Dedifferentiated amniotic fluid mesenchymal stem cell (primary cell): Measurements from ENCODE around the gene UGP2.
"Not testable (repeated sequence)": the region's sequence is repeated elsewhere in the genome, so short reads cannot be mapped to it uniquely, and the experiment has no call there.

ENCODE experiments used
- DNase-seq: peaks from one replicate; pipeline ENCODE4 v3.0.0-alpha.2; 2016; ENCODE audit errors: extremely low spot score

Gene UGP2

DNA sequence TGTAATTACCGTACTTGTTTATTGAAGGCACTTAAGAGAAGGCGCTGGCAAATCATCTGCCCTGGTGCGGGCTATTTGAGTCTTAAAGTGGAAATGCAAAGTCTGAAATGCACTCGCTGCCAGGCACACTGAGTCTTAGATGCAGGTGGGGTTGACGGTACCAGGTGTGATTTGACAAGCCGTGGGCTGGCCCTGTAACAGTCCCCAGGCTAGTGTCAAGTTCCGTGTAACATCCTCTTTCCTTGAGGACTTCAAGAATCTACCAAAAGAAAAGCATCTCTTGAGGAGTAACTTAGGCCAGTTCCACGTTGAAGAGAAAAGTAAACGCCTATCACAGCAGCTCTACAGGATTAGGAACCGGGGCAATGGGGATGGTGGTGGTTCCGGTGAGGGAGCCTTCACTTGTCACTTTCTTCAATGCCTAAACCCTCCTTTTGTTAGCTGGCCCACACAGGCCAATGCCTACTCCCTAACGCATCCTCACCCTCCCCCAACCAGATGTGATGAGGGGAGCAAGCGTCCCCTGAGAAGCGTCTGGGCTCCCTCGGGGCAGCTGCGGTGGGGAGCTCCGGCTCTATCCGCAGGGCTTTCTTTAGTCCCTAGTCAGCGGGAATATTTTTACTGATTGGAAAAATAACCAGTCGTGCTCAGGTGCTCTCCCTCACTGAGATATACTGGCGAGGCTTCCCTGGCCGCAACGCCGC lies 1.5 kb upstream of the UGP2 start:
- no peak for DNase-seq

DNA sequence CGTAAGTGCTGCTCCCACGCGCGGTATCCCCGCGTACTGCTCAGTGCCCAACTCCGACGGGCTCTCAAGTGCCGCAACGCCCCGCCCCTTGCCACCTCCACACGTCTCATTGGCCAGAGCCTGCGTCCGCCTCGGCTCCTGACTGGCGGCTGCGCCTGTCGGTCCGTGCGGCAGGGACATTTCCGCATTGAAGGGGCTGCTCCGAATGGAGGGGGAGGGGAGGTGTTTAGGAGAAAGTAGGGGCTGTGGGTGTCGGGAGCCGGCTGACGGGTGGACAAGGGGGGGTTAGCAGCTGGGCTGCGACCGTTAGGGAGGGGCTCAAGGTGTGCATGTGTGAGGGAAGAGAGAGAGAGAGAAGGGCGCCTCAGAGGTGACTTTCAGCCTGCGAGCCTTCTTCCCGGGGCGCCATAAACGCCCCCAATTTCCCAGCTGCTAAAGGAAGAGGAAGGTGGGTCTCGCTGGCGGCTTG lies 877 bp upstream of the UGP2 start:
- peak; percentile 99 for DNase-seq

- peak; percentile 82 for DNase-seq
These were observed 709 bp downstream of the UGP2 start for GRCh38 chr2:63842149-63843061.

DNA sequence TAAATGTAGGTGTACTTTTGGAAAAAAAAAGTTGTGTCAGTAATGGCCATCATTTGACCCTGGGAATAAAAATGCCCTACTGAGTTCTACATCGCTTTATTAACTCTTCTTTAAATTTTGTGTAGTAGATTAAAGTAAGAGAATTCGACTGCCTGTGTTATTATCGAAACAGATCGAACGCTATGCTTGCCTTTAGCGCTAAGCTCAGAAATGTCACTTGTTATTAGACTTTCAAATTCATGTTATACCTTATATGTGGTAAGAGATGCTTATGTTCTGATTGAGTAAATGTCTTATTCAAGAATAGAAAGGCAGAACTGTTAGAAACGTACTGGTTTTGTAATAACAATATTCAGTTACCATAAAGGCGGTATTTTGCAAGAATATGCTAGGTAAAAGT lies 1.4 kb downstream of the UGP2 start:
- no peak for DNase-seq

DNA sequence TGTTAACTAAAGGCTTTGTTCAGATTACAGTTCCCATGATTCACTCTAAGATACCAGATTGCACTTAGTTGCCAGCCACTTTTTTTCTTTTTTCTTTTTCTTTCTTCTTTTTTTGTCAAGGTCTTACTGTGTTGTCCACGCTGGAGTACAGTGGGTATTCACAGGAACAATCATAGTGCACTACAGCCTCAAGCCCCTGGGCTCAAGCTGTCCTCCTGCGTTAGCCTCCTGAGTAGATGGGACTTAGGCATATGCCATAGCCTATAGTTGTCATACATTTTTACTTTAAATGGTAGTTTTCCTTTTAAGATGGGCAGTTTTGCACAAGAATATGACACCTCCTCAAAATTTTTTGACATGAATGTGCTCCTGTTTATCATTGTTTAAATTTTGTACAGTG lies 2.1 kb downstream of the UGP2 start:
- DNase-seq: no peak

DNA sequence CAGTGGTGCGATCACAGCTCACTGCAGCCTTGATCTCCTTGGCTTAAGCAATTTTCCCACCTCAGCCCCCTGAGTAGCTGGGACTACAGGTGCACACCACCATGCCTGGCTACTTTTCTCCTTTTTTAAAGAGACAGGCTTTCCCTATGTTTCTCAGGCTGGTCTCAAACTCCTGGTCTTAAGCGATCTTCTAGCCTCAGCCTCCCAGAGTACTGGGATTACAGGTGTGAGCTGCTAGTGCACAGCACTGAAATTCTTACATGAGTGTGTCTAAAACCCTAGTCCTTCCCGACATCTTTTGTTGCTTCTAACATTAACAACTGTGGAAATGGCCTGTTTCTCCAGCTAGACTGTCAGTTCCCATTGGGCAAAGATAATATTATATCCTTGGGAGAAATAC lies 2.9 kb downstream of the UGP2 start:
- no peak for DNase-seq

DNA sequence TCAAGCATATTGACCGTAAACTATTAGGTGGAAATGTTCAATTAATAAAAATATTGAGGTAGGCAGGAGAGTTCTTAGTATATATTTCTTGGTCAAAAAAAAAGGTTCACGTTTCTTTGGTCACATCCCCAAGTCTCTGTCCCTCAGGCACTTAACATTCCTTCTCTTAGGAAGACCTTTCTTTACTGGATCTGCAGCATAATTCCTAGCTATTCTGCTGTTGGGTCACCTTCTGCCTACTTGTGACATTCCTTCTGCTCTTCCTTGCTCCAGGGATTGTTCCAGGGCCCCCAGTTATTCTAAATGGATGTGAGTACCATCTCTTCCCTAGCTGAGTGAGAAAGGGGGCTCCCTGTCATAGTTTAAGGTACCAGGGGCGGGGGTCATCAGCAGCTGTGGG lies 4.2 kb downstream of the UGP2 start:
- no peak for DNase-seq

GRCh38 chr2:63846487-63846886 lies 4.8 kb downstream of the UGP2 start:
- no peak for DNase-seq

GRCh38 chr2:63847571-63847970 lies 5.9 kb downstream of the UGP2 start:
- DNase-seq: not testable (repeated sequence)

DNA sequence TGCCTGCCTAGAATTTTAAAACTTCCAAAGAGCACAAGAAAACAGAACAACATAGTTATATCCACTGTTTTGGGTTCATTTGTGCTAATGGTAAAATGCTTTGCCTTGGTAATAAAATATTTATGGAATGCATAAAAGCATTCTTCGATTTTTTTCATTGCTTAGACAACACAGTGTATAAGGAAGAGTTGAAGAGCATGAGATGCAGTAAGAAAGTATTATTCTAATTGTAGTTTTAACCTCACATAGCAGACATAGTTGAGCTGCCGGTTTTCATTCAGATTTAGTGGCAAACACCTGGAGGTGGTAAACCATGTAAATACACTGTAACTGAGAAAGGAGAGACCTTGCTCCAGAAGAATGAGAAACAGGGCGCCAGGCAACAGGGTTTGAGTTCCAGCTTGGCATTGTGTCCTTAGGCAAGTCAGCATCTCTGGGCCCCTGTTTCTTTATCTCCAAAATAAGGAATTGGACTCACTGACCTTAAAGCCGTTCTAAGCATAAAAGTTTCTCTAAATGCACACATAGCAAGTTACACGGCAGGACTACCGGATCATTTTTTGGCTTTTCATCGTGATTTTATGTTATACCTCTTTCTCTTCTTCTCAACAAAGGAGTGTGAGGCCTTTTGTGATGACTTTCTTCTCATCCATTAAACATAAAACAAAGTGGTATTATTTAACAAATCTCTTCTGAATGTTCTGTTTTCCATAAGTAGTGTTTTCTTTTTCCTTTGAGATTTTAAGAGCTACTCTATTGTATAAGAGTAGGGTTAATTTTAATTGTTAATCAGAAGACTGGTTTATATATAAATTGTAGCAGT lies 7.9 kb downstream of the UGP2 start:
- peak; percentile 49 for DNase-seq

DNA sequence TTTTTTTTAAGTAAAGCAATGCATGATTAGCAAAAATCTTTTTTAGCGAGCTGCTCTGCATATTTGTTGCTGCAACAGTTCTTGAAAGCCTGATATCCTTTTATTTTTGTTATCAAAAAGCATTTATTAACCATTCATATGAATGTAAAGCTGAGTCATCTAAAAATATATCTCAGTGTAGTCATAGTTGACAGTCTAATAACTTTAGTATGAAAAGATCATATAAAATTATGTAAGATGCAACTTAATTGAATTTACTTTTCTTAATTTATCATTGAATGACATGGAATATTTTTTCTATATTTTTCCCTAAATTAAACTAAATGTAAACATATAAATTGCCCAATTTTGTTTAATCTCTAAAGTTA lies 8.5 kb downstream of the UGP2 start:
- no peak for DNase-seq

DNA sequence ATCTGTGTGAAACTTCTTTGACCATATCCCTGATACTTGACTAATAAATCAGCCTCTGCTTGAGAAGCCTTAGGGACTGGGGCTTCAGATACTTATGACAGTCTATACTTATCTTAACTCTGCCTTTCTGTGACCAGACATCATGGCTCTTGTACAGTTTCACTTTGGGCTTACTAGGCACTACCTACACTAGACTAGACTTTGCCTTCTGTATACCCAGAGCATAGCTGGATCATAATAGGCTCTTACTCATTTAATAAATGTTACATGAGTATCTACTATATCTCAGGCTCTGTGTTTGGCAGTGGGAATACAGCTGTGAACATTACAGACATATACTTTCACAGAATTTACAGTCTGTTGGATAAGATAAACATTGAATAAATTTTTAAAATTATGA lies 9.0 kb downstream of the UGP2 start:
- DNase-seq: no peak

- no peak for DNase-seq
These were observed 10.1 kb downstream of the UGP2 start for GRCh38 chr2:63851691-63852311.

DNA sequence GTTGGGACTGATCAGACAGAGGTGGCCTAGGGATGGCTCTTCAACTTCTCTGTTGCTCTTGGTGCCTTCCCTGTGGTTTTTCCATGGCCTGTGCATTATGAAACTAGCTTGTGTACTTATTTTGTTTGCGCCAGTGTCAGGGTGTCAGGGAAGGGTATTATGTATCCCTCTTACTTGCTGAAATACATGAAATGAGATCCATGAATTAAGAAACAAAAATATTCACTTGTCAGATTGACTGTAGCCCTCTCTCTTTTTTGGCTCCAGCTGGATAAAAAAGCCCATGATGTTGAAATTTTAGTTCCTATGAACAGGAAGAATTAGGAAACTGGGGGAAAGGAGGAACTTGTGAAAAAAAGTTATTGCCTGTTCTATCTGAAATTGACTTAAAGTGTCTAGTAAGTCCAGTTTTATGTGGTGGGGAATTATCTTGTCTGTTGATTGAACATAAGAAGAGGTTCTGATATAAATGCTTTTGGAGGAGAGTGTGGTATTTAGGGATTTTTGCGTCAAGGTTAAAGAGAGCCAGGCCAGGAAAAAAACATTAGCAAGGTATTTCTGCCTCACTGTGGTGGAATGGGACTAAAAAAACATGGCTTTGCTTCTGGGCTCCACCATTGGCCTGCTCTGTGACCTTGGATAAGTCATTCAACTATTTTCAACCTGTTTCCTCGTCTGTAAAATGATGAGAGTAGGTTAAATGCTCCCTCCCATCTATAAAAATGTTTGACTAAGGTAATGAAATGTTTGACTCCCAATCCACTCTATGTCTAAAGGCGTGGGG lies 12.0 kb downstream of the UGP2 start:
- no peak for DNase-seq

- no peak for DNase-seq
These were observed 14.0 kb downstream of the UGP2 start for GRCh38 chr2:63855418-63856302.

- DNase-seq: no peak
These were observed 14.6 kb downstream of the UGP2 start for GRCh38 chr2:63856303-63856603.

GRCh38 chr2:63858291-63858690 lies 16.6 kb downstream of the UGP2 start:
- no peak for DNase-seq

GRCh38 chr2:63861220-63861822 lies 19.6 kb downstream of the UGP2 start:
- peak; percentile 47 for DNase-seq

DNA sequence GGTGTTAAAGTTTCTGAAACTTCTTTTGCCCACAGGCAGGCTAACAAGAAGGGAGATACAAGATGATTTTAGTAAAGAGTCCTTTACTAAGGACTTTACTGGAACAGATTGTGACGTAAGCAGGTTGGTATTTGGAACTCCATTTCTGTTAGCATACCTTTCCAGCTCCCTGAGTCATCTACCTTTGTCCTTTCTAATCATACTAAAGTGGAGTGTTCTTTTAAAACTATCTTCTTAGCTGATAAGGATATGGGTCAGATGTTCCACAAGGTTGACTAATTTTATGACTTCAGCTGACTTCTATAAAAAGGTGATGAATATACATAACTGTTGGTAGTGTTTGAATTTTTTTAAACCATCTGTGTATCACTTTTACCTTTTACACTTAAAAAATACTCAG lies 21.1 kb downstream of the UGP2 start:
- no peak for DNase-seq

DNA sequence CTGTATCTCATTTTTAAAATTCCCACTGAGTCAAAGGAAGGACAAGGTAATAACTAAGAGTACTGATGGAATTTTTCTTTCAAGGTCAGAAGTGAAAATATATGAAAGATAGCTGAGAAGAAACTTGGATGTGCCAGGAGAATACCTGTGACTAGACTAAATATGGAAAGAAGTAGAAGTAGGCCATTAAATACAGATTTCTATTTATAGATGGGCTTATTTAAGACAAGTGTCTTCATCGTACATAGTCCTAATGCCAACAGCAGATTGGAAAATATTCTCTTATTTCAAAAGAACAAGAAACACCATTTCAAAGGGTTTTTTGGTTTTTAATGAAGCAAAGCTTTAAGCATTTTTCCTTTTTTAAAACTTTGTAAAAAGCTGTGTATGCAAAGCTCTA lies 22.0 kb downstream of the UGP2 start:
- no peak for DNase-seq
